Activated CD8-positive, alpha-beta T cell treated with anti-CD3 and anti-CD28 coated beads for 36 hours (primary cell): Measurements from ENCODE around the gene CALHM3. TPM values are rescaled to one million over a fixed set of nuclear protein-coding genes. Genes with fewer than 3 reads are reported as not detected.

ENCODE experiments used
- ATAC-seq: fragments of 200-7000 bp; cut with Tn5 transposase; one replicate; pipeline ENCODE4 v1.10.0; 2021; ENCODE audit warnings: mild to moderate bottlenecking, moderate library complexity
- CTCF ChIA-PET: fragments of 350-600 bp; sonication (Branson Sonifier 250); formaldehyde crosslinking; loops from one replicate; lab custom pipeline; 2021; ENCODE audit warnings: antibody characterized with exemption; lab: Charles Lee
- POLR2A ChIA-PET: fragments of 350-600 bp; sonication (Branson Sonifier 250); formaldehyde crosslinking; loops from one replicate; lab custom pipeline; 2021; ENCODE audit warnings: antibody characterized with exemption; lab: Charles Lee
- DNase-seq: peaks from one replicate; pipeline ENCODE4 v3.0.0-alpha.2; 2020
- H3K27ac Mint-ChIP-seq: one replicate; pipeline ENCODE4 v1.8.0; 2021; ENCODE audit warnings: mild to moderate bottlenecking, mixed read lengths
- H3K27me3 Mint-ChIP-seq: one replicate; pipeline ENCODE4 v1.8.0; 2021; ENCODE audit warnings: mixed read lengths
- H3K36me3 Mint-ChIP-seq: one replicate; pipeline ENCODE4 v1.8.0; 2021; ENCODE audit warnings: low read depth, mixed read lengths
- H3K4me1 Mint-ChIP-seq: one replicate; pipeline ENCODE4 v1.8.0; 2021; ENCODE audit warnings: low read depth, mixed read lengths
- H3K4me3 Mint-ChIP-seq: one replicate; pipeline ENCODE4 v1.8.0; 2021; ENCODE audit warnings: mild to moderate bottlenecking, moderate library complexity, mixed read lengths
- H3K9me3 Mint-ChIP-seq: one replicate; pipeline ENCODE4 v1.8.0; 2021; ENCODE audit warnings: mixed read lengths
- CTCF ChIP-seq: fragments of 200-600 bp; IDR thresholded peaks from one replicate; pipeline ENCODE4 v1.8.0; 2022; ENCODE audit warnings: antibody characterized with exemption, mild to moderate bottlenecking
- intact Hi-C: fragments of 100-400 bp; cut with micrococcal nuclease; formaldehyde crosslinking; loops from one replicate; pipeline ENCODE4 v1.10.0; 2022
- total RNA-seq, 2 experiments: library from RNA; stranded (reverse); gene quantifications; one replicate each; pipeline ENCODE4 v1.2.3, GENCODE V29; 2021

Gene CALHM3
- total RNA-seq, 2 experiments from 2014 or later: not detected

GRCh38 chr10:103454026-103454425 lies 25.0 kb downstream of the CALHM3 start:
- TF ChIP-seq CTCF: no peak
- ChIA-PET POLR2A (interaction anchor here (0.5 to 1.6 kb wide), 4 partner anchors 8 to 1276 kb away, joined by 3 to 5 read pairs (median 3); no protein-coding TSS in a partner anchor), CTCF (interaction anchor here (1.3 to 4.9 kb wide), 4 partner anchors 11 to 31 kb away, joined by 4 to 38 read pairs (median 6); no protein-coding TSS in a partner anchor)
- ATAC-seq (no peak), DNase-seq (no peak)
- no peak overlapping the region for H3K27ac Mint-ChIP-seq
- H3K9me3 Mint-ChIP-seq: no peaks in the 10 kb centered on the region
- no peaks in the 10 kb centered on the region for H3K27me3 Mint-ChIP-seq
- peaks cover 11% of the 10 kb centered on the region for H3K36me3 Mint-ChIP-seq
- H3K4me1 Mint-ChIP-seq: peaks cover 33% of the 10 kb centered on the region
- intact Hi-C loops: loop anchor here (5.0 kb wide), 1 partner anchor 33 kb away; no protein-coding TSS in a partner anchor
- H3K4me3 Mint-ChIP-seq: no peak overlapping the region

- CTCF ChIA-PET: interaction anchor here (0.8 to 4.9 kb wide), 9 partner anchors 10 to 140 kb away, joined by 3 to 38 read pairs (median 4); no protein-coding TSS in a partner anchor
- peak; percentile 3 for ATAC-seq
- Mint-ChIP-seq H3K4me1 (peaks cover 36% of the 10 kb centered on the region), H3K36me3 (peaks cover 19% of the 10 kb centered on the region), H3K9me3 (no peaks in the 10 kb centered on the region), H3K4me3 (peak overlapping the region; percentile 80), H3K27me3 (no peaks in the 10 kb centered on the region), H3K27ac (peak overlapping the region; percentile 73)
- no peak for TF ChIP-seq CTCF
- no peak for DNase-seq
- intact Hi-C loops: loop anchor here (5.0 kb wide), 1 partner anchor 35 kb away; no protein-coding TSS in a partner anchor
- POLR2A ChIA-PET: interaction anchor here (0.6 to 1.9 kb wide), 8 partner anchors 10 to 65 kb away, joined by 3 to 8 read pairs (median 4); partner anchors contain the start of genes ATP5MK and PDCD11
Measured at GRCh38 chr10:103452506-103453230, 26.4 kb downstream of the CALHM3 start.

- Mint-ChIP-seq H3K27me3 (no peaks in the 10 kb centered on the region), H3K4me1 (peaks cover 36% of the 10 kb centered on the region), H3K9me3 (no peaks in the 10 kb centered on the region), H3K4me3 (peak within 1 kb of the TSS; percentile 80), H3K36me3 (peaks cover 23% of the 10 kb centered on the region), H3K27ac (peak within 1 kb of the TSS; percentile 80)
- TF ChIP-seq CTCF: no peak
- DNase-seq (peak; percentile 73), ATAC-seq (peak; percentile 76)
- CTCF ChIA-PET: interaction anchor here (0.9 to 4.9 kb wide), 10 partner anchors 11 to 141 kb away, joined by 3 to 38 read pairs (median 3); no protein-coding TSS in a partner anchor
- POLR2A ChIA-PET: interaction anchor here (0.6 to 1.9 kb wide), 11 partner anchors 9 to 66 kb away, joined by 3 to 8 read pairs (median 4); partner anchors contain the start of genes ATP5MK and PDCD11
- intact Hi-C loops: loop anchor here (5.0 kb wide), 1 partner anchor 35 kb away; no protein-coding TSS in a partner anchor
Measured at GRCh38 chr10:103451831-103452505, 27.1 kb downstream of the CALHM3 start, which contains the start of gene CALHM2. CALHM2 (minus strand) TSS chr10:103452370; CDS start chr10:103449941, 2,429 bp downstream.

- H3K9me3 Mint-ChIP-seq: no peaks in the 10 kb centered on the region
- CTCF ChIA-PET: interaction anchor here (0.6 to 4.9 kb wide), 9 partner anchors 12 to 142 kb away, joined by 3 to 38 read pairs (median 3); no protein-coding TSS in a partner anchor
- ATAC-seq: peak; percentile 70
- no peaks in the 10 kb centered on the region for H3K27me3 Mint-ChIP-seq
- H3K27ac Mint-ChIP-seq: peak overlapping the region; percentile 80
- peak overlapping the region; percentile 80 for H3K4me3 Mint-ChIP-seq
- POLR2A ChIA-PET: interaction anchor here (0.6 to 1.9 kb wide), 7 partner anchors 11 to 67 kb away, joined by 3 to 7 read pairs (median 4); no protein-coding TSS in a partner anchor
- H3K4me1 Mint-ChIP-seq: peaks cover 36% of the 10 kb centered on the region
- TF ChIP-seq CTCF: no peak
- intact Hi-C loops: loop anchor here (5.0 kb wide), 1 partner anchor 36 kb away; no protein-coding TSS in a partner anchor
- H3K36me3 Mint-ChIP-seq: peaks cover 27% of the 10 kb centered on the region
- DNase-seq: peak; percentile 62
Measured at GRCh38 chr10:103451091-103451813, 27.8 kb downstream of the CALHM3 start.
